IMR-90 (cell line): ENCODE results near the gene ITK. TPM values are rescaled to one million over a fixed set of nuclear protein-coding genes. Genes with fewer than 3 reads are reported as not detected.

Experiments used
- ATAC-seq: fragments of 200-7000 bp; cut with Tn5 transposase; 2 replicates; pipeline ENCODE4 v1.9.1; 2020; ENCODE audit warnings: low read depth, mild to moderate bottlenecking, moderate library complexity
- BruUV-seq: library from RNA; stranded (reverse); fragments of 400-500 nt; replicated peaks from 2 replicates; lab custom pipeline; 2021; lab: Mats Ljungman, UMichigan
- CTCF ChIA-PET: fragments of 300-600 bp; formaldehyde crosslinking; extraction: SDS; loops from one replicate; lab custom pipeline; 2021; ENCODE audit warnings: antibody characterized with exemption; lab: Yijun Ruan, JAX
- POLR2A ChIA-PET: fragments of 300-600 bp; sonication (Branson Sonifier 250); formaldehyde crosslinking; loops from one replicate; lab custom pipeline; 2022; ENCODE audit warnings: antibody characterized with exemption; ENCODE audit not compliant: unreplicated experiment; lab: Charles Lee
- DNase-seq: peaks from one replicate; pipeline ENCODE4 v3.0.0; 2013
- H2AFZ ChIP-seq: replicated peaks from 2 replicates; pipeline ENCODE3; 2013; ENCODE audit warnings: low read length, mild to moderate bottlenecking; ENCODE audit not compliant: poor library complexity
- H2AK5ac ChIP-seq: 2 replicates; pipeline ENCODE4 v1.6.1; 2013; ENCODE audit warnings: low read depth, low read length, inconsistent platforms
- H2AK9ac ChIP-seq: replicated peaks from 2 replicates; pipeline ENCODE3; 2013; ENCODE audit warnings: mild to moderate bottlenecking, low read depth, low read length, moderate library complexity; ENCODE audit not compliant: poor library complexity
- H2BK120ac ChIP-seq: 2 replicates; pipeline ENCODE4 v1.6.1; 2013; ENCODE audit warnings: low read depth, low read length, inconsistent platforms
- H2BK15ac ChIP-seq: 3 replicates; pipeline ENCODE4 v1.6.1; 2013; ENCODE audit warnings: low read depth, low read length, inconsistent platforms
- H2BK20ac ChIP-seq: 2 replicates; pipeline ENCODE4 v1.6.1; 2013; ENCODE audit warnings: low read depth, mild to moderate bottlenecking, inconsistent platforms, low read length, moderate library complexity
- H2BK5ac ChIP-seq: 2 replicates; pipeline ENCODE4 v1.6.1; 2013; ENCODE audit warnings: mild to moderate bottlenecking, low read depth, low read length, inconsistent platforms; ENCODE audit not compliant: poor library complexity, severe bottlenecking
- H3K14ac ChIP-seq: replicated peaks from 2 replicates; pipeline ENCODE4 v1.6.1; 2013; ENCODE audit warnings: low read depth, low read length, inconsistent platforms
- H3K18ac ChIP-seq: 2 replicates; pipeline ENCODE4 v1.6.1; 2013; ENCODE audit warnings: low read depth, low read length, control low read depth
- H3K23ac ChIP-seq: 2 replicates; pipeline ENCODE4 v1.6.1; 2013; ENCODE audit warnings: low read depth, low read length, inconsistent platforms
- H3K27ac ChIP-seq: 2 replicates; pipeline ENCODE4 v1.5.1; 2013; ENCODE audit warnings: mild to moderate bottlenecking, control low read depth, low read length; ENCODE audit not compliant: insufficient read depth
- H3K27me3 ChIP-seq: 2 replicates; pipeline ENCODE4 v1.6.1; 2013; ENCODE audit warnings: low read length; ENCODE audit not compliant: control insufficient read depth, insufficient read depth
- H3K36me3 ChIP-seq: 2 replicates; pipeline ENCODE4 v1.6.1; 2013; ENCODE audit warnings: low read length, mixed read lengths; ENCODE audit not compliant: control insufficient read depth, insufficient read depth
- H3K4ac ChIP-seq: 2 replicates; pipeline ENCODE4 v1.6.1; 2013; ENCODE audit warnings: low read depth, low read length, inconsistent platforms
- H3K4me1 ChIP-seq: 2 replicates; pipeline ENCODE4 v1.6.1; 2013; ENCODE audit warnings: low read length, mixed read lengths; ENCODE audit not compliant: control insufficient read depth, insufficient read depth
- H3K4me2 ChIP-seq: 2 replicates; pipeline ENCODE4 v1.6.1; 2013; ENCODE audit warnings: low read depth, mild to moderate bottlenecking, control low read depth, low read length, moderate library complexity
- H3K4me3 ChIP-seq: 2 replicates; pipeline ENCODE4 v1.5.1; 2013; ENCODE audit warnings: low read depth, mild to moderate bottlenecking, control low read depth, low read length, moderate library complexity; ENCODE audit not compliant: insufficient read depth
- H3K56ac ChIP-seq: 2 replicates; pipeline ENCODE4 v1.6.1; 2013; ENCODE audit warnings: low read length, inconsistent platforms; ENCODE audit not compliant: insufficient read depth; ENCODE audit errors: extremely low read depth
- H3K79me1 ChIP-seq, 2 experiments: 2 replicates each; pipeline ENCODE4 v1.6.1; 2013; ENCODE audit warnings: low read length in 2 of 2, inconsistent platforms in 1 of 2, low read depth in 1 of 2
- H3K9ac ChIP-seq: 2 replicates; pipeline ENCODE4 v1.6.1; 2013; ENCODE audit warnings: low read depth, low read length, control low read depth
- H3K9me1 ChIP-seq: 2 replicates; pipeline ENCODE4 v1.6.1; 2013; ENCODE audit warnings: low read length, inconsistent platforms; ENCODE audit not compliant: insufficient read depth
- H3K9me3 ChIP-seq: 2 replicates; pipeline ENCODE4 v1.6.1; 2013; ENCODE audit warnings: low read length; ENCODE audit not compliant: control insufficient read depth, insufficient read depth
- H4K20me1 ChIP-seq: 2 replicates; pipeline ENCODE4 v1.6.1; 2013; ENCODE audit warnings: low read length, inconsistent platforms; ENCODE audit not compliant: insufficient read depth
- H4K5ac ChIP-seq: 2 replicates; pipeline ENCODE4 v1.6.1; 2013; ENCODE audit warnings: mild to moderate bottlenecking, low read depth, low read length, control low read depth
- H4K8ac ChIP-seq, 2 experiments: 2 replicates each; pipeline ENCODE4 v1.6.1; 2013; ENCODE audit warnings: low read depth in 2 of 2, low read length in 2 of 2, control low read depth in 1 of 2, inconsistent platforms in 1 of 2
- H4K91ac ChIP-seq: 2 replicates; pipeline ENCODE4 v1.6.1; 2013; ENCODE audit warnings: low read depth, low read length, inconsistent platforms; ENCODE audit not compliant: insufficient read depth
- RAD21 ChIP-seq: IDR thresholded peaks from 2 replicates; pipeline ENCODE4 v1.6.1; 2012; ENCODE audit warnings: low read length, improper control_type of control experiment
- WGBS, 2 experiments: methylation state at CpG; one replicate each; pipeline versions ENCODE4 v1.1.5 to v1.1.7; 2013; ENCODE audit warnings: missing lambda C conversion rate in 2 of 2; ENCODE audit not compliant: insufficient read length in 1 of 2; ENCODE audit errors: extremely low coverage in 2 of 2; 5-methylcytosine and 5-hydroxymethylcytosine counted together
- dilution Hi-C: fragments of 300-500 bp; cut with HindIII; formaldehyde crosslinking; loops from one replicate; pipeline ENCODE4 v1.14.3; 2018; ENCODE audit warnings: low sequenced_read_pairs; ENCODE audit not compliant: unreplicated experiment
- in situ Hi-C: fragments of 300-500 bp; cut with MboI; formaldehyde crosslinking; loops from 3 replicates; pipeline ENCODE4 v1.14.3; 2019; ENCODE audit warnings: low sequenced_read_pairs, inconsistent platforms, mixed read lengths
- intact Hi-C: fragments of 100-400 bp; cut with micrococcal nuclease; formaldehyde crosslinking; loops from 2 replicates; pipeline ENCODE4 v1.10.0; 2022
- polyA plus RNA-seq, 3 experiments: library from polyadenylated mRNA; depleted of rRNA; stranded (reverse); fragments of >200 nt; gene quantifications; 2 replicates each; pipeline ENCODE4 v1.2.3, GENCODE V29; 2012; ENCODE audit warnings: low replicate concordance in 1 of 3
- total RNA-seq: library from RNA; depleted of rRNA; stranded (reverse); fragments of >200 nt; gene quantifications from 2 replicates; pipeline ENCODE4 v1.2.3, GENCODE V29; 2012
- TF ChIP-seq, protein P1 (sequence below): fragments of 150-350 bp; IDR thresholded peaks from 2 replicates; pipeline ENCODE4 v1.6.1; 2017; ENCODE audit warnings: mild to moderate bottlenecking, antibody characterized with exemption, low read length, low read depth

Gene ITK
- total and polyA plus RNA-seq, 2 of the 4 experiments (the other 2 are of a cell fraction), result not detected

DNA sequence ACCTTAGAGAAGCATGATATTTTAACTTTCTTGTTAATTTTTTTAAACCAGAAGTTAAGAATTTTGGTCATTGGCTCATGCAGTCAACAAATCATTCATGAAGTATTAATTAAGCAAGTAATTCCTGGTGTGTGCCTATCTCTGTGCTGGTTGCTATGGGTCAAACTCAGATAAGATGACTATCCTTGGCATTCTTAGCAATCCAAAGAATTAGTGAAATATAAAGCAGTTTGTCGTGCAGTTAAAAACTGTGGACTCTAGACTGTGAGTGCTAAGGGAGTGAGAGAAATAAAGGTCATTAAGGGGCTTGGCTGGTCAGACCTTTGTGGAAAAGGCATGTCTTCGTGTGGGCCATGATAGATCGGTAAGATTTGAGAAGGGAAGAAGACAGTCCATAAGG, 90.1 kb downstream of the ITK start:
- Histone ChIP-seq H2AFZ (no peak overlapping the region), H3K23ac (no peak overlapping the region), H4K91ac (no peak overlapping the region), H2AK5ac (no peak overlapping the region), H4K8ac (no peak overlapping the region), H2BK20ac (no peak overlapping the region), H2AK9ac (no peak overlapping the region), H3K4me3 (no peak overlapping the region), H3K36me3 (no peaks in the 10 kb centered on the region), H3K9me3 (no peaks in the 10 kb centered on the region), H3K27ac (no peak overlapping the region), H3K56ac (no peak overlapping the region), H2BK15ac (no peak overlapping the region), H3K14ac (no peak overlapping the region), H3K4me1 (no peaks in the 10 kb centered on the region), H4K5ac (no peak overlapping the region), H3K27me3 (peaks cover 10% of the 10 kb centered on the region), H3K9me1 (no peaks in the 10 kb centered on the region), H3K9ac (no peak overlapping the region), H2BK120ac (no peak overlapping the region), H3K4ac (no peak overlapping the region), H3K4me2 (no peak overlapping the region), H3K18ac (no peak overlapping the region), H4K20me1 (no peaks in the 10 kb centered on the region), H2BK5ac (no peak overlapping the region), H3K79me1 (no peaks in the 10 kb centered on the region)
- 50% methylated on average over 3 of the region's 3 CpGs; no CpG with 5 or more reads in 1 of the 2 experiments for WGBS, 2 experiments
- dilution Hi-C loops, result no loop called here
- ATAC-seq (no peak), DNase-seq (no peak)
- BruUV-seq, result no TSS peak
- ChIA-PET CTCF (no interaction called here), POLR2A (no interaction called here)
- no peak for TF ChIP-seq RAD21
- TF ChIP-seq, protein P1, sequence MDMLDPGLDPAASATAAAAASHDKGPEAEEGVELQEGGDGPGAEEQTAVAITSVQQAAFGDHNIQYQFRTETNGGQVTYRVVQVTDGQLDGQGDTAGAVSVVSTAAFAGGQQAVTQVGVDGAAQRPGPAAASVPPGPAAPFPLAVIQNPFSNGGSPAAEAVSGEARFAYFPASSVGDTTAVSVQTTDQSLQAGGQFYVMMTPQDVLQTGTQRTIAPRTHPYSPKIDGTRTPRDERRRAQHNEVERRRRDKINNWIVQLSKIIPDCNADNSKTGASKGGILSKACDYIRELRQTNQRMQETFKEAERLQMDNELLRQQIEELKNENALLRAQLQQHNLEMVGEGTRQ, result no peak
- in situ Hi-C loops, result no loop called here
- intact Hi-C loops, result no loop called here
